HepG2 (cell line): ENCODE measurements around the gene CYTH1. TPM values are rescaled to one million over a fixed set of nuclear protein-coding genes. Genes with fewer than 3 reads are reported as not detected.
A peak's percentile ranks its signal among the peaks of the same experiment; 100 is the strongest.

ENCODE experiments used
- ARID4A ChIP-seq: sonication (generic); formaldehyde crosslinking; IDR thresholded peaks from 2 replicates; pipeline ENCODE4 v1.5.0; 2020; ENCODE audit warnings: mild to moderate bottlenecking, missing genetic modification reagents, borderline replicate concordance
- BATF2 ChIP-seq: sonication (generic); formaldehyde crosslinking; IDR thresholded peaks from 2 replicates; pipeline ENCODE4 v1.8.0; 2022; ENCODE audit warnings: mild to moderate bottlenecking, missing genetic modification reagents, moderate library complexity
- CERS6 ChIP-seq: sonication (generic); formaldehyde crosslinking; IDR thresholded peaks from 2 replicates; pipeline ENCODE4 v1.5.0; 2020; ENCODE audit warnings: missing genetic modification reagents
- CHD4 ChIP-seq: fragments of 200-600 bp; sonication (generic); IDR thresholded peaks from 2 replicates; pipeline ENCODE4 v1.7.0; 2017; ENCODE audit warnings: mild to moderate bottlenecking, low read length, borderline replicate concordance
- ESRRA ChIP-seq: sonication (generic); formaldehyde crosslinking; IDR thresholded peaks from 2 replicates; pipeline ENCODE4 v1.5.1; 2020; ENCODE audit warnings: mild to moderate bottlenecking, low read depth, missing genetic modification reagents
- HDAC6 ChIP-seq: fragments of 200-600 bp; sonication (generic); IDR thresholded peaks from 2 replicates; pipeline ENCODE4 v1.7.0; 2017; ENCODE audit warnings: mild to moderate bottlenecking, antibody characterized with exemption, low read length, low read depth
- PAF1 ChIP-seq: IDR thresholded peaks from 2 replicates; pipeline ENCODE4 v1.6.1; 2016; ENCODE audit warnings: missing genetic modification reagents, missing compliant biosample characterization
- PITX1 ChIP-seq: sonication (generic); formaldehyde crosslinking; IDR thresholded peaks from 2 replicates; pipeline ENCODE4 v1.5.1; 2020; ENCODE audit warnings: mild to moderate bottlenecking, missing genetic modification reagents
- SP1 ChIP-seq, 2 experiments: fragments of 450-650 bp in 1 of 2; sonication (generic) in 1 of 2; formaldehyde crosslinking in 1 of 2; IDR thresholded peaks; 2 replicates each; pipeline versions ENCODE4 v1.4.0 to v1.6.1; 2016 to 2020; ENCODE audit warnings: missing genetic modification reagents in 1 of 2
- SP4 ChIP-seq: sonication (generic); formaldehyde crosslinking; IDR thresholded peaks from 2 replicates; pipeline ENCODE4 v1.8.1; 2023; ENCODE audit warnings: mild to moderate bottlenecking, missing genetic modification reagents
- SRY ChIP-seq: sonication (generic); formaldehyde crosslinking; IDR thresholded peaks from 2 replicates; pipeline ENCODE4 v1.8.0; 2022; ENCODE audit warnings: mild to moderate bottlenecking, missing genetic modification reagents
- ZNF124 ChIP-seq: sonication (generic); formaldehyde crosslinking; IDR thresholded peaks from 2 replicates; pipeline ENCODE4 v1.4.0; 2020; ENCODE audit warnings: missing genetic modification reagents
- ZNF256 ChIP-seq: sonication (generic); formaldehyde crosslinking; conservative IDR thresholded peaks from 2 replicates; pipeline ENCODE4 v1.4.0; 2020; ENCODE audit warnings: missing genetic modification reagents
- ZNF263 ChIP-seq: sonication (generic); formaldehyde crosslinking; IDR thresholded peaks from 2 replicates; pipeline ENCODE4 v1.4.0; 2020; ENCODE audit warnings: missing genetic modification reagents
- ZNF275 ChIP-seq: sonication (generic); formaldehyde crosslinking; IDR thresholded peaks from 2 replicates; pipeline ENCODE4 v1.8.0; 2022; ENCODE audit warnings: missing genetic modification reagents, mild to moderate bottlenecking, inconsistent platforms, borderline replicate concordance
- ZNF503 ChIP-seq: sonication (generic); formaldehyde crosslinking; IDR thresholded peaks from 2 replicates; pipeline ENCODE4 v1.4.0; 2020; ENCODE audit warnings: missing genetic modification reagents
- ZNF652 ChIP-seq: IDR thresholded peaks from 2 replicates; pipeline ENCODE4 v1.6.1; 2016; ENCODE audit warnings: low read depth, borderline replicate concordance
- ZNF776 ChIP-seq: sonication (generic); formaldehyde crosslinking; IDR thresholded peaks from 2 replicates; pipeline ENCODE4 v1.4.0; 2020; ENCODE audit warnings: mild to moderate bottlenecking, missing genetic modification reagents
- ZNF883 ChIP-seq: sonication (generic); formaldehyde crosslinking; IDR thresholded peaks from 2 replicates; pipeline ENCODE4 v1.5.1; 2020; ENCODE audit warnings: mild to moderate bottlenecking, missing genetic modification reagents; ENCODE audit errors: not compliant biosample characterization
- polyA plus RNA-seq, 8 experiments: library from polyadenylated mRNA; depleted of rRNA in 3 of 8; stranded (reverse) in 7 of 8; unstranded in 1 of 8; fragments of >200 nt; fragmentation: Illumina TruSeq in 4 of 8; extraction: Trizol in 4 of 8; gene quantifications; 2 replicates each; pipeline versions ENCODE4 v1.2.1 to v1.2.3, GENCODE V29; 2011 to 2016; ENCODE audit warnings: low read depth in 4 of 8, missing spikeins in 1 of 8, mixed read lengths in 1 of 8; ENCODE audit not compliant: insufficient read depth in 1 of 8
- total RNA-seq, 5 experiments: library from RNA; depleted of rRNA; stranded (reverse); fragments of >200 nt; fragmentation: Illumina TruSeq; extraction: Trizol; gene quantifications; 2 replicates each; pipeline ENCODE4 v1.2.3, GENCODE V29; 2016; ENCODE audit warnings: low read depth in 1 of 5

CYTH1 gene
- total and polyA plus RNA-seq, 2 of the 13 experiments (the other 11 are each of a cell fraction or from before 2014, with no cell fraction given): 20.1 to 48.9 TPM

- TF ChIP-seq ZNF263 (CRISPR knock-in tag): no peak
- TF ChIP-seq ZNF503 (CRISPR knock-in tag): no peak
- TF ChIP-seq ZNF124 (CRISPR knock-in tag): no peak
- TF ChIP-seq ZNF256 (CRISPR knock-in tag): no peak
- TF ChIP-seq PITX1 (CRISPR knock-in tag): peak; percentile 52; the same call in 1 of the 2 replicates
- no peak for TF ChIP-seq SP1 (IDR thresholded peaks at IDR 0.05)
- TF ChIP-seq SP1 (CRISPR knock-in tag; IDR thresholded peaks at IDR 0.05): no peak
- peak; percentile 14; the same call in 1 of the 2 replicates for TF ChIP-seq ARID4A (CRISPR knock-in tag)
- TF ChIP-seq SRY: no peak
- no peak for TF ChIP-seq ZNF652 (CRISPR knock-in tag)
- no peak for TF ChIP-seq ZNF883 (CRISPR knock-in tag)
- TF ChIP-seq BATF2: no peak
- TF ChIP-seq ZNF275 (CRISPR knock-in tag): no peak
- no peak for TF ChIP-seq SP4 (CRISPR knock-in tag)
- no peak for TF ChIP-seq CHD4
- no peak for TF ChIP-seq ZNF776
- no peak for TF ChIP-seq PAF1 (CRISPR knock-in tag)
- no peak for TF ChIP-seq CERS6 (CRISPR knock-in tag)
- no peak for TF ChIP-seq ESRRA
- no peak for TF ChIP-seq HDAC6
Observed at GRCh38 chr17:78746263-78746948, 35.7 kb downstream of the CYTH1 start (continued).
